Prostate gland (tissue), 2 donors: Measurements from ENCODE around the gene VWA3A. TPM values are rescaled to one million over a fixed set of nuclear protein-coding genes. Genes with fewer than 3 reads are reported as not detected.
"Not testable (repeated sequence)": the region's sequence is repeated elsewhere in the genome, so short reads cannot be mapped to it uniquely, and the experiment has no call there.

Experiments used
- DNase-seq: peaks from one replicate; pipeline ENCODE4 v3.0.0-alpha.2; 2019; ENCODE audit warnings: low spot score
- H3K27ac ChIP-seq, 2 donors: fragments of 200-600 bp; sonication (generic); 2 replicates each; pipeline ENCODE4 v1.5.1; 2017 to 2019
- H3K27me3 ChIP-seq: fragments of 200-600 bp; sonication (generic); replicated peaks from 2 replicates; pipeline ENCODE4 v1.5.1; 2019; ENCODE audit not compliant: insufficient read depth
- H3K36me3 ChIP-seq, 2 donors: fragments of 200-600 bp; sonication (generic); 1 replicate in 1 of 2; 2 replicates in 1 of 2; pipeline versions ENCODE4 v1.5.1 to v1.8.1; 2017 to 2019
- H3K4me1 ChIP-seq: fragments of 200-600 bp; sonication (generic); replicated peaks from 2 replicates; pipeline ENCODE4 v1.5.1; 2019
- H3K4me3 ChIP-seq, 2 donors: fragments of 200-600 bp; sonication (generic); 2 replicates each; pipeline ENCODE4 v1.5.1; 2017 to 2019
- H3K9me3 ChIP-seq: fragments of 200-600 bp; sonication (generic); 2 replicates; pipeline ENCODE4 v1.5.1; 2017
- POLR2A ChIP-seq: fragments of 450-650 bp; IDR thresholded peaks from one replicate; pipeline ENCODE4 v1.6.1; 2016; ENCODE audit warnings: antibody characterized with exemption, mild to moderate bottlenecking
- POLR2AphosphoS5 ChIP-seq: sonication (generic); formaldehyde crosslinking; IDR thresholded peaks from one replicate; pipeline ENCODE4 v1.6.1; 2017; ENCODE audit warnings: antibody characterized with exemption
- WGBS: methylation state at CpG from one replicate; pipeline ENCODE4 v1.1.5; 2018; 5-methylcytosine and 5-hydroxymethylcytosine counted together
- intact Hi-C: fragments of 100-400 bp; cut with DNase I; formaldehyde crosslinking; loops from one replicate; pipeline ENCODE4 v1.14.2; 2022
- total RNA-seq, 2 donors: library from RNA; depleted of rRNA; stranded (reverse); fragments of >200 nt; gene quantifications; one replicate each; pipeline ENCODE4 v1.1.0, GENCODE V29; 2016
- TF ChIP-seq, protein P1 (sequence below), 4 experiments: fragments of 200-600 bp in 2 of 4; fragments of 450-650 bp in 2 of 4; sonication (generic) in 2 of 4; IDR thresholded peaks; 1 replicate in 3 of 4; 2 replicates in 1 of 4; pipeline ENCODE4 v1.5.1; 2016 to 2019; ENCODE audit warnings: antibody characterized with exemption in 4 of 4, mild to moderate bottlenecking in 2 of 4, moderate library complexity in 2 of 4

Gene VWA3A
- total RNA-seq, 2 donors from 2014 or later = 0.41 to 2.5 TPM

DNA sequence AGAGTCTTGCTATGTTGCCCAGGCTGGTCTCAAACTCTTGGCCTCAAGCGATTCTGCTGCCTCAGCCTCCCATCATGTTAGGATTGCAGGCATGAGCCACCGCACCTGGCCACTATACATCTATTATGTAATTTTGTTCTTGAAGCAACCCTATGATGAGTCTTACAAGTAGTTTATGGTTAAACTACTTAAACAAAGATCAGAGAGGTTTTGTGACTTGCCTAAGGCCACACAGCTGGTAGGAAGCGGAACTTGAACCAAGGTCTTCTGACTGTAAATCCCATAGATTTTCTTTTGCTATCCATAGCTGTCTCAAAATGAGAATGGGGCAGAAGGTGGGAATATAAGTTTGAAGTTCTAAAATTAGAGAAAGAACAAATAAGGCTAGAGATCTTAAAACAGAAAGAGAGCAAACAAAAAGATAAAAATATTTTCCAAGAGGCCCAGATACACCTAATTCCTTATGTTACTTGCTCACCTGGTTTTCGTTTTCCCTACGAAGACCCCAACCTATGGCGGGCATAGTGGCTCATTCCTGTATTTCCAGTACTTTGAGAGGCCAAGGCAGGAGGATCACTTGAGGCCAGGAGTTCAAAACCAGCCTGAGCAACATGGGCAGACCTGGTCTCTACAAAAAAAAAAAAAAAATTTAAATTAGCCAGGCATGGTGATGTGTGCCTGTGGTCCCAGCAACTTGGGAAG lies 32.4 kb downstream of the VWA3A start:
- H3K27ac ChIP-seq = no peak overlapping the region
- no peak for DNase-seq
- no peaks in the 10 kb centered on the region for H3K36me3 ChIP-seq
- H3K4me3 ChIP-seq = no peak overlapping the region
- no peaks in the 10 kb centered on the region for H3K4me1 ChIP-seq
- intact Hi-C loops = no loop called here
- H3K27me3 ChIP-seq = no peaks in the 10 kb centered on the region
- TF ChIP-seq POLR2A = no peak
- TF ChIP-seq, protein P1, sequence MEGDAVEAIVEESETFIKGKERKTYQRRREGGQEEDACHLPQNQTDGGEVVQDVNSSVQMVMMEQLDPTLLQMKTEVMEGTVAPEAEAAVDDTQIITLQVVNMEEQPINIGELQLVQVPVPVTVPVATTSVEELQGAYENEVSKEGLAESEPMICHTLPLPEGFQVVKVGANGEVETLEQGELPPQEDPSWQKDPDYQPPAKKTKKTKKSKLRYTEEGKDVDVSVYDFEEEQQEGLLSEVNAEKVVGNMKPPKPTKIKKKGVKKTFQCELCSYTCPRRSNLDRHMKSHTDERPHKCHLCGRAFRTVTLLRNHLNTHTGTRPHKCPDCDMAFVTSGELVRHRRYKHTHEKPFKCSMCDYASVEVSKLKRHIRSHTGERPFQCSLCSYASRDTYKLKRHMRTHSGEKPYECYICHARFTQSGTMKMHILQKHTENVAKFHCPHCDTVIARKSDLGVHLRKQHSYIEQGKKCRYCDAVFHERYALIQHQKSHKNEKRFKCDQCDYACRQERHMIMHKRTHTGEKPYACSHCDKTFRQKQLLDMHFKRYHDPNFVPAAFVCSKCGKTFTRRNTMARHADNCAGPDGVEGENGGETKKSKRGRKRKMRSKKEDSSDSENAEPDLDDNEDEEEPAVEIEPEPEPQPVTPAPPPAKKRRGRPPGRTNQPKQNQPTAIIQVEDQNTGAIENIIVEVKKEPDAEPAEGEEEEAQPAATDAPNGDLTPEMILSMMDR (IDR thresholded peaks at IDR 0.05) = no peak
- no peak for TF ChIP-seq POLR2AphosphoS5
- WGBS = 95% methylated on average over 6 of the region's 6 CpGs
- no peaks in the 10 kb centered on the region for H3K9me3 ChIP-seq

DNA sequence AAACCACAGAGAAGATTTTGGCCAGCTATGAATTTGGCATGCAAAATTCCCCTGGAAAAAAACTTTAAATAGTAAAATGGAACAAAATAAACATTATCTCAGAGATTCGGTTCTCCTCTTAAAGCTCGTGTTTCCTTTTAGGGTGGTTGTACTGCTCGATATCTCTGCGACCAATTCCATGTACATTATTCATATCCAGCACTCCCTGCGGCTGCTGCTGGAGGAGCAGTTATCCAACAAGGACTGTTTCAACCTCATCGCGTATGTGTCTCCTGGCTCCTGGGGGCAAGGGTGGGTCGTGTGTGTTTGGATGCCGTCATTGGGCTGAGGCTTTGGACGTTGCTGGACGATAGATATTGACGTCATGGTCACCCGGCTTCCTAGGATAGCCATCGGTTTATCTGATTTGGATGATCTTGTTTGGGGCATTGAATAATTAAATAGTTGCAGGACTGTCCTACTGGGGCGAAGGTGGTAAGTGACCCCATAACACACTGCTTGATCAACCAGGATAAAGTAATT lies 33.8 kb downstream of the VWA3A start:
- Histone ChIP-seq H3K4me3 (no peak overlapping the region), H3K27ac (no peak overlapping the region), H3K36me3 (no peaks in the 10 kb centered on the region), H3K4me1 (no peaks in the 10 kb centered on the region), H3K27me3 (no peaks in the 10 kb centered on the region), H3K9me3 (no peaks in the 10 kb centered on the region)
- intact Hi-C loops = no loop called here
- TF ChIP-seq, protein P1 (IDR thresholded peaks at IDR 0.05) = no peak
- TF ChIP-seq POLR2A = no peak
- no peak for TF ChIP-seq POLR2AphosphoS5
- no peak for DNase-seq
- 73% methylated on average over 15 of the region's 15 CpGs for WGBS

DNA sequence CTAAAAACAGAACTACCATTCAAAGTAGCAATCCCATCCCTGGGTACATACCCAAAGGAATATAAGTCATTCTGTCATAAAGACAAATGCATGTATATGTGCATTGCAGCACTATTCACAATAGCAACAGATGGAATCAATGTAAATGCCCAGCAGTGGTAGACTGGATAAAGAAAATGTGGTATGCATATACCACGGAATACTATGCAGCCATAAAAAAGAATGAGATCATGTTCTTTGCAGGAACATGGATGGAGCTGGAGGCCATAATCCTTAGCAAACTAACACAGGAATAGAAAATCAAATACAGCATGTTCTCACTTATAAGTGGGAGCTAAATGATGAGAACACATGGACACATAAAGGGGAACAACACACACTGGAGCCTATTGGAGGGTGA lies 36.2 kb downstream of the VWA3A start:
- intact Hi-C loops, H3K9me3 ChIP-seq, H3K4me3 ChIP-seq, H3K4me1 ChIP-seq, DNase-seq, H3K27ac ChIP-seq, H3K36me3 ChIP-seq, H3K27me3 ChIP-seq: not testable (repeated sequence)
- 84% methylated on average over 1 of the region's 1 CpG for WGBS

DNA sequence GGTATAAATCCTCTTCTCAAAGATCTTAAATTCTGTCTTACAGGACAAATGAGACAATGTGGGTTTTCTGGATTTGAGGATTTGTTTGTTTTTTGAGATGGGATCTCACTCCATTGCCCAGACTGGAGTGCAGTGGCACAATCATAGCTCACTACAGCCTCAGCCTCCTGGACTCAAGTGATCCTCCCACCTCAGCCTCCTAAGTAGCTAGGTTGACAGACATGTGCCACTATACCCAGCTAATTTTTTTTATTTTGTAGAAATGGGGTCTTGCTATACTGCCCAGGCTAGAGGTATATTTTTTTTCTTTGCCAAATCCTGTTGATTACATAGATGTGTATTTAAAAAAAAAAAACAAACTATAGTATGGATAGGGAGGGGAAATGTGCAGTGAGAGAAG lies 38.2 kb downstream of the VWA3A start:
- no peak for DNase-seq
- Histone ChIP-seq H3K4me3 (no peak overlapping the region), H3K4me1 (no peaks in the 10 kb centered on the region), H3K27ac (no peak overlapping the region), H3K9me3 (no peaks in the 10 kb centered on the region), H3K27me3 (no peaks in the 10 kb centered on the region), H3K36me3 (no peaks in the 10 kb centered on the region)
- TF ChIP-seq POLR2AphosphoS5 = no peak
- TF ChIP-seq POLR2A = no peak
- TF ChIP-seq, protein P1 (IDR thresholded peaks at IDR 0.05) = no peak
- intact Hi-C loops = no loop called here

DNA sequence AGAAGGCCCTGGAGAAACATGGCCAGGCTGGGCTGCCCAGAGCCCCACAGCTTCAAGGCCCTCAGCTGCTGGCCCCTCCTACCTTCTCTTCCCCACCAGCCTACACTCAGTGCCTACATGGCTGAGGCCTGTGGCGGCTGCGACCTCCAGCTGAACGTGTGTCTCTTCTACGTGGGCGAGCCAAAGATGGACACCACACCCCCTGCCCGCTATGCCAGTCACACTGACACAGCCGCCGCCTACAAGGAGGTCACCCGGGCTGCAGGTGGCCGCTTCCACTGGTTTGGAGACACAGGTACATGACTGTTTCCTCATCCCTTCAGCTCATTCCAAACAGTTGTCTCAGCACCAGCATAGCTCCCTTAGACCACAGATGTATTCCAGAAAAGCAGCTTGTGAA lies 40.5 kb downstream of the VWA3A start:
- DNase-seq = no peak
- Histone ChIP-seq H3K36me3 (no peaks in the 10 kb centered on the region), H3K27me3 (no peaks in the 10 kb centered on the region), H3K9me3 (no peaks in the 10 kb centered on the region), H3K27ac (no peak overlapping the region), H3K4me3 (no peak overlapping the region), H3K4me1 (no peaks in the 10 kb centered on the region)
- WGBS = 83% methylated on average over 10 of the region's 10 CpGs
- TF ChIP-seq POLR2AphosphoS5 (no peak), POLR2A (no peak)
- TF ChIP-seq, protein P1 (IDR thresholded peaks at IDR 0.05) = no peak
- intact Hi-C loops = no loop called here
